A673 (cell line): ENCODE data around the gene PKD2L2. TPM values are rescaled to one million over a fixed set of nuclear protein-coding genes. Genes with fewer than 3 reads are reported as not detected.

ENCODE experiments used
- Bru-seq: library from RNA; stranded (reverse); fragments of 400-500 nt; gene quantifications from one replicate; lab custom pipeline; 2021; lab: Mats Ljungman, UMichigan
- BruChase-seq, 2 experiments: library from RNA; stranded (reverse); fragments of 400-500 nt; gene quantifications; one replicate each; lab custom pipeline; 2021; lab: Mats Ljungman, UMichigan
- BruUV-seq: library from RNA; stranded (reverse); fragments of 400-500 nt; replicated peaks from 2 replicates; lab custom pipeline; 2021; lab: Mats Ljungman, UMichigan
- CTCF ChIA-PET: fragments of 300-600 bp; sonication (Branson Sonifier 250); formaldehyde crosslinking; loops from one replicate; lab custom pipeline; 2022; ENCODE audit warnings: antibody characterized with exemption; lab: Charles Lee
- POLR2A ChIA-PET: fragments of 300-600 bp; sonication (Branson Sonifier 250); formaldehyde crosslinking; loops from one replicate; lab custom pipeline; 2022; ENCODE audit warnings: antibody characterized with exemption; ENCODE audit not compliant: low non-redundant PET; lab: Charles Lee
- DNase-seq: peaks from one replicate; pipeline ENCODE4 v3.0.0-alpha.2; 2015; ENCODE audit warnings: low spot score
- H3K27ac ChIP-seq: fragments of 200-600 bp; sonication (generic); 2 replicates; pipeline ENCODE4 v1.5.1; 2016; ENCODE audit warnings: mixed run types, low read depth, mild to moderate bottlenecking, mixed read lengths, antibody characterized with exemption, low read length; ENCODE audit not compliant: poor library complexity, severe bottlenecking
- H3K27me3 ChIP-seq: fragments of 200-600 bp; sonication (generic); replicated peaks from 2 replicates; pipeline ENCODE4 v1.6.1; 2017; ENCODE audit warnings: mixed run types, low read depth, mild to moderate bottlenecking, mixed read lengths, antibody characterized with exemption, low read length; ENCODE audit not compliant: insufficient read depth, poor library complexity
- H3K36me3 ChIP-seq: fragments of 200-600 bp; sonication (generic); 2 replicates; pipeline ENCODE4 v1.6.1; 2016; ENCODE audit warnings: mixed run types, mild to moderate bottlenecking, mixed read lengths, antibody characterized with exemption, low read length; ENCODE audit not compliant: insufficient read depth, poor library complexity, severe bottlenecking
- H3K4me1 ChIP-seq: fragments of 200-600 bp; sonication (generic); 2 replicates; pipeline ENCODE4 v1.6.1; 2017; ENCODE audit warnings: mixed run types, mild to moderate bottlenecking, mixed read lengths, antibody characterized with exemption, low read length; ENCODE audit not compliant: insufficient read depth, poor library complexity, severe bottlenecking
- H3K4me3 ChIP-seq: fragments of 200-600 bp; sonication (generic); 2 replicates; pipeline ENCODE4 v1.5.1; 2016; ENCODE audit warnings: low read depth, mixed run types, mild to moderate bottlenecking, mixed read lengths, low read length; ENCODE audit not compliant: poor library complexity, severe bottlenecking
- H3K9me3 ChIP-seq: fragments of 200-600 bp; sonication (generic); 2 replicates; pipeline ENCODE4 v1.6.1; 2016; ENCODE audit warnings: mixed run types, low read depth, mild to moderate bottlenecking, mixed read lengths, antibody characterized with exemption, low read length; ENCODE audit not compliant: poor library complexity, severe bottlenecking
- CTCF ChIP-seq: fragments of 300-800, 200-600 bp; sonication (generic); conservative IDR thresholded peaks from 2 replicates; pipeline ENCODE4 v1.5.1; 2017; ENCODE audit warnings: low read depth, mild to moderate bottlenecking, antibody characterized with exemption, low read length, moderate library complexity, mixed read lengths
- EZH2 ChIP-seq: fragments of 200-600 bp; sonication (generic); IDR thresholded peaks from 2 replicates; pipeline ENCODE4 v1.6.1; 2017; ENCODE audit warnings: borderline replicate concordance, low read depth, mild to moderate bottlenecking, mixed read lengths, antibody characterized with exemption, low read length; ENCODE audit not compliant: poor library complexity, severe bottlenecking
- intact Hi-C: fragments of 100-400 bp; cut with micrococcal nuclease; formaldehyde crosslinking; loops from one replicate; pipeline ENCODE4 v1.10.0; 2022; ENCODE audit not compliant: unreplicated experiment
- long read RNA-seq: library from polyadenylated mRNA; stranded (forward); transcript quantifications from one replicate; pipeline ENCODE4 v2.0.0, GENCODE V29; 2022
- total RNA-seq: library from RNA; stranded (reverse); gene quantifications from 2 replicates; pipeline ENCODE4 v1.2.3, GENCODE V29; 2021

PKD2L2 gene
- total RNA-seq, result not detected in 2 replicates
- Bru-seq, nascent RNA, result percentile 3 among the genes with signal in this experiment
- BruChase-seq, experiment 1, labeled RNA remaining after a 2-hour chase, result percentile 5 among the genes with signal in this experiment
- percentile 6 among the genes with signal in this experiment for BruChase-seq, experiment 2, labeled RNA remaining after a 6-hour chase
- long read RNA-seq, result 0 reads

GRCh38 chr5:137888863-137889759 lies at the start of gene PKD2L2:
PKD2L2 (plus strand) TSS chr5:137889457; CDS start chr5:137889492, 35 bp downstream.
- DNase-seq, result peak; percentile 91
- H3K4me1 ChIP-seq, result no peaks in the 10 kb centered on the region
- intact Hi-C loops, result no loop called here
- ChIA-PET CTCF (no interaction called here), POLR2A (interaction anchor here (0.6 to 1.1 kb wide), 2 partner anchors 9 to 24 kb away, joined by 6 to 13 read pairs; no protein-coding TSS in a partner anchor)
- H3K36me3 ChIP-seq, result no peaks in the 10 kb centered on the region
- no peaks in the 10 kb centered on the region for H3K27me3 ChIP-seq
- H3K4me3 ChIP-seq, result peak within 1 kb of the TSS; percentile 42
- H3K9me3 ChIP-seq, result no peaks in the 10 kb centered on the region
- TF ChIP-seq EZH2, result no peak
- TF ChIP-seq CTCF, result no peak
- H3K27ac ChIP-seq, result peak within 1 kb of the TSS; percentile 28
- TSS peak; percentile 77 for BruUV-seq

GRCh38 chr5:137842296-137842695 lies 47.0 kb upstream of the PKD2L2 start:
- TF ChIP-seq CTCF, result no peak
- TF ChIP-seq EZH2, result no peak
- no TSS peak for BruUV-seq
- CTCF ChIA-PET, result no interaction called here
- DNase-seq, result no peak
- H3K4me1 ChIP-seq, result no peaks in the 10 kb centered on the region
- H3K4me3 ChIP-seq, result no peak overlapping the region
- intact Hi-C loops, result no loop called here
- peaks cover 7% of the 10 kb centered on the region for H3K27me3 ChIP-seq
- no peak overlapping the region for H3K27ac ChIP-seq
- H3K9me3 ChIP-seq, result no peaks in the 10 kb centered on the region
- no peaks in the 10 kb centered on the region for H3K36me3 ChIP-seq
- POLR2A ChIA-PET, result no interaction called here

GRCh38 chr5:137843676-137844299 lies 45.5 kb upstream of the PKD2L2 start:
- H3K9me3 ChIP-seq, result no peaks in the 10 kb centered on the region
- H3K27me3 ChIP-seq, result no peaks in the 10 kb centered on the region
- no peaks in the 10 kb centered on the region for H3K4me1 ChIP-seq
- BruUV-seq, result no TSS peak
- no peak overlapping the region for H3K4me3 ChIP-seq
- intact Hi-C loops, result no loop called here
- H3K36me3 ChIP-seq, result no peaks in the 10 kb centered on the region
- no peak for DNase-seq
- TF ChIP-seq CTCF (no peak), EZH2 (no peak)
- H3K27ac ChIP-seq, result no peak overlapping the region
- POLR2A ChIA-PET, result no interaction called here
- CTCF ChIA-PET, result no interaction called here
